SH-SY5Y (cell line): ENCODE measurements around the gene CAMTA1.

ENCODE experiments used
- GATA2 ChIP-seq: IDR thresholded peaks from 2 replicates; pipeline ENCODE4 v1.6.1; 2011; ENCODE audit warnings: mild to moderate bottlenecking, low read depth, low read length
- GATA3 ChIP-seq: IDR thresholded peaks from 2 replicates; pipeline ENCODE4 v1.6.1; 2011; ENCODE audit warnings: low read depth, mild to moderate bottlenecking, low read length, moderate library complexity

DNA sequence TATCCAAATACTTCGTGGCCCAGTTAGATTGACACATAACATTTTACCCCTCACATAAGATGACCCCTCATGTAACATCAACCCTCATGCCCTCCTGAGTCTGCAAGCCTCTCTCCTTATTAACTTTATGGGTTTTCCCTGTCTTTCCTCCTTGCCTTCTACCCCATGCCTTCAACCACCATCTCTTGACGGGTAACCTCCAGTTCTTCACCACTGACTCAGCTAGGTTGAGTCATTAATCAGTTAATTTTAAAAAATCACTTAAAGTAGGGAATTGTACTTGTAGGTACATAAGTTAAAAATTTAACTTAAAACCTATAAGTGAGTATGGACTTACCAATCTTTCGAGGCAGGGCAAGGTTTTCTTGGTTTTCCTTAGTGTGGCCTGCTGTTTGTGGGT lies 330.7 kb downstream of the CAMTA1 start:
- TF ChIP-seq GATA2 (no peak), GATA3 (no peak)
